ENCODE measurements around the gene ZCCHC14. TPM values are rescaled to one million over a fixed set of nuclear protein-coding genes. Genes with fewer than 3 reads are reported as not detected.
A peak's percentile ranks its signal among the peaks of the same experiment; 100 is the strongest.

ZCCHC14 gene
- total RNA-seq = 10 to 100 TPM; 11.4 to 18.3 (median 14.2) TPM
- polyA plus RNA-seq = 1 to 10 TPM; 1.6 to 3.7 (median 1.8) TPM
- long read RNA-seq, donor 1 = 0 reads
- long read RNA-seq, donor 2 = 0 reads

- Histone ChIP-seq H3K4me1 (peaks cover 19 to 80% (median 61%) of the 10 kb centered on the region in 6 donors), H3K36me3 (peaks cover 0 to 3% (median 0%) of the 10 kb centered on the region in 6 donors), H3K4me3 (peak within 1 kb of the TSS; percentile 15 to 79 (median 50)), H3K27ac (peak within 1 kb of the TSS in 6 of 8 donors; percentile 58 to 88 (median 79)), H3K27me3 (replicated peaks in 1 of 7) (peaks cover 0 to 55% (median 0%) of the 10 kb centered on the region in 7 donors), H3K9me3 (no peaks in the 10 kb centered on the region)
- intact Hi-C loops (cut with DNase I; ENCODE audit: low total_unique reads) = no loop called here
- 2 to 12% (median 4%) methylated on average over 42 to 119 of the region's 119 CpGs for WGBS, 5 donors
- TF ChIP-seq POLR2AphosphoS5 (IDR thresholded peaks at IDR 0.05) (peak; percentile 44 to 79 (median 71)), CTCF (IDR thresholded peaks at IDR 0.05 in 8 of 11, conservative IDR thresholded peaks at IDR 0.05 in 3 of 11) (peak in 5 of 11 experiments; percentile 13 to 45 (median 19)), POLR2A (IDR thresholded peaks at IDR 0.05) (peak in 1 of 3 donors; percentile 71)
- peak; percentile 98 for DNase-seq
Observed at GRCh38 chr16:87492721-87493607, at the start of gene ZCCHC14. Gene ZCCHC14 (minus strand): TSS chr16:87493024. CDS start chr16:87492238, 786 bp downstream.

- no peak for DNase-seq
- intact Hi-C loops (cut with DNase I; ENCODE audit: low total_unique reads) = no loop called here
- H3K9me3 ChIP-seq = peaks cover 0 to 17% (median 11%) of the 10 kb centered on the region in 8 donors
- TF ChIP-seq POLR2AphosphoS5 (IDR thresholded peaks at IDR 0.05) (no peak), CTCF (IDR thresholded peaks at IDR 0.05 in 8 of 11, conservative IDR thresholded peaks at IDR 0.05 in 3 of 11) (no peak), POLR2A (IDR thresholded peaks at IDR 0.05) (no peak)
- H3K4me1 ChIP-seq = peaks cover 0 to 8% (median 0%) of the 10 kb centered on the region in 6 donors
- no peaks in the 10 kb centered on the region for H3K36me3 ChIP-seq
- no peak overlapping the region for H3K4me3 ChIP-seq
- peaks cover 0 to 82% (median 15%) of the 10 kb centered on the region in 7 donors for H3K27me3 ChIP-seq (replicated peaks in 1 of 7)
- WGBS, 5 donors = 64 to 76% (median 70%) methylated on average over 10 to 11 of the region's 11 CpGs
- no peak overlapping the region for H3K27ac ChIP-seq
Observed at GRCh38 chr16:87541872-87542234, 49.0 kb upstream of the ZCCHC14 start.

GRCh38 chr16:87541147-87541871 is 48.5 kb upstream of the ZCCHC14 start:
- peaks cover 0 to 78% (median 15%) of the 10 kb centered on the region in 7 donors for H3K27me3 ChIP-seq (replicated peaks in 1 of 7)
- peaks cover 0 to 15% (median 8%) of the 10 kb centered on the region in 8 donors for H3K9me3 ChIP-seq
- H3K36me3 ChIP-seq = no peaks in the 10 kb centered on the region
- intact Hi-C loops (cut with DNase I; ENCODE audit: low total_unique reads) = no loop called here
- no peak overlapping the region for H3K4me3 ChIP-seq
- TF ChIP-seq POLR2AphosphoS5 (IDR thresholded peaks at IDR 0.05) = no peak
- TF ChIP-seq CTCF (IDR thresholded peaks at IDR 0.05 in 8 of 11, conservative IDR thresholded peaks at IDR 0.05 in 3 of 11) = no peak
- no peak for TF ChIP-seq POLR2A (IDR thresholded peaks at IDR 0.05)
- 67 to 83% (median 69%) methylated on average over 25 to 31 of the region's 31 CpGs for WGBS, 5 donors
- H3K27ac ChIP-seq = no peak overlapping the region
- DNase-seq = no peak
- peaks cover 0 to 8% (median 0%) of the 10 kb centered on the region in 6 donors for H3K4me1 ChIP-seq

Data from spleen (tissue), 13 donors.